H9 (cell line): ENCODE results near the gene TARS2. TPM values are rescaled to one million over a fixed set of nuclear protein-coding genes. Genes with fewer than 3 reads are reported as not detected.

Source experiments
- DNase-seq: peaks from one replicate; pipeline ENCODE4 v3.0.0-alpha.2; 2017
- H2AFZ ChIP-seq: one replicate; pipeline ENCODE4 v1.6.1; 2013; ENCODE audit warnings: mild to moderate bottlenecking, low read length, control low read depth, moderate library complexity
- H2AK5ac ChIP-seq: 2 replicates; pipeline ENCODE4 v1.6.1; 2013; ENCODE audit warnings: low read length, control low read depth, mixed read lengths; ENCODE audit not compliant: insufficient read length
- H2BK120ac ChIP-seq: one replicate; pipeline ENCODE4 v1.6.1; 2013; ENCODE audit warnings: low read depth, mild to moderate bottlenecking, low read length, control low read depth, inconsistent platforms; ENCODE audit not compliant: poor library complexity, severe bottlenecking
- H2BK12ac ChIP-seq: 2 replicates; pipeline ENCODE4 v1.6.1; 2013; ENCODE audit warnings: low read length, control low read depth, mixed read lengths, low read depth; ENCODE audit not compliant: insufficient read length
- H2BK15ac ChIP-seq: 2 replicates; pipeline ENCODE4 v1.6.1; 2013; ENCODE audit warnings: low read depth, low read length, control low read depth
- H2BK20ac ChIP-seq: one replicate; pipeline ENCODE4 v1.6.1; 2013; ENCODE audit warnings: low read depth, mild to moderate bottlenecking, low read length, control low read depth, inconsistent platforms; ENCODE audit not compliant: poor library complexity, severe bottlenecking
- H2BK5ac ChIP-seq: 2 replicates; pipeline ENCODE4 v1.6.1; 2013; ENCODE audit warnings: low read length, control low read depth, mixed read lengths; ENCODE audit not compliant: insufficient read length
- H3K14ac ChIP-seq: 2 replicates; pipeline ENCODE4 v1.6.1; 2013; ENCODE audit warnings: low read length, control low read depth; ENCODE audit not compliant: insufficient read depth
- H3K18ac ChIP-seq: 2 replicates; pipeline ENCODE4 v1.6.1; 2013; ENCODE audit warnings: low read depth, mild to moderate bottlenecking, mixed read lengths, low read length, control low read depth; ENCODE audit not compliant: insufficient read length
- H3K23ac ChIP-seq: 2 replicates; pipeline ENCODE4 v1.6.1; 2013; ENCODE audit warnings: low read length, control low read depth, mixed read lengths, low read depth; ENCODE audit not compliant: insufficient read length
- H3K23me2 ChIP-seq: 2 replicates; pipeline ENCODE4 v1.6.1; 2013; ENCODE audit warnings: low read depth, mild to moderate bottlenecking, mixed read lengths, low read length, control low read depth; ENCODE audit not compliant: insufficient read length, poor library complexity, severe bottlenecking
- H3K27ac ChIP-seq: 2 replicates; pipeline ENCODE4 v1.5.1; 2013; ENCODE audit warnings: low read length, control low read depth, mixed read lengths, low read depth; ENCODE audit not compliant: insufficient read length
- H3K27me3 ChIP-seq: 2 replicates; pipeline ENCODE4 v1.6.1; 2013; ENCODE audit warnings: low read length, control low read depth, inconsistent platforms; ENCODE audit not compliant: insufficient read depth
- H3K4ac ChIP-seq: 2 replicates; pipeline ENCODE4 v1.6.1; 2013; ENCODE audit warnings: low read depth, mild to moderate bottlenecking, control low read depth, inconsistent platforms, low read length, moderate library complexity
- H3K4me1 ChIP-seq: 2 replicates; pipeline ENCODE4 v1.6.1; 2013; ENCODE audit warnings: low read length, control low read depth, inconsistent platforms; ENCODE audit not compliant: insufficient read depth
- H3K4me2 ChIP-seq: 2 replicates; pipeline ENCODE4 v1.6.1; 2013; ENCODE audit warnings: low read length, control low read depth, mixed read lengths; ENCODE audit not compliant: insufficient read length, insufficient read depth
- H3K56ac ChIP-seq: 2 replicates; pipeline ENCODE4 v1.6.1; 2013; ENCODE audit warnings: low read depth, mild to moderate bottlenecking, mixed read lengths, low read length, control low read depth; ENCODE audit not compliant: insufficient read length
- H3K79me1 ChIP-seq: 2 replicates; pipeline ENCODE4 v1.6.1; 2013; ENCODE audit warnings: low read depth, mild to moderate bottlenecking, moderate library complexity, low read length, control low read depth, inconsistent platforms; ENCODE audit not compliant: insufficient read depth, poor library complexity, severe bottlenecking
- H3K79me2 ChIP-seq: 2 replicates; pipeline ENCODE4 v1.6.1; 2013; ENCODE audit warnings: low read length, control low read depth, inconsistent platforms; ENCODE audit not compliant: insufficient read depth
- H3K9ac ChIP-seq: 2 replicates; pipeline ENCODE4 v1.6.1; 2013; ENCODE audit warnings: low read length, control low read depth, mixed read lengths; ENCODE audit not compliant: insufficient read length; ENCODE audit errors: extremely low read depth
- H3K9me3 ChIP-seq: one replicate; pipeline ENCODE4 v1.6.1; 2013; ENCODE audit warnings: low read depth, low read length, inconsistent platforms; ENCODE audit not compliant: control insufficient read depth
- H3T11ph ChIP-seq: one replicate; pipeline ENCODE4 v1.6.1; 2013; ENCODE audit warnings: mild to moderate bottlenecking, low read length, control low read depth, inconsistent platforms
- H4K20me1 ChIP-seq: one replicate; pipeline ENCODE4 v1.6.1; 2013; ENCODE audit not compliant: control insufficient read depth, insufficient read length, insufficient read depth
- H4K5ac ChIP-seq: 2 replicates; pipeline ENCODE4 v1.6.1; 2013; ENCODE audit warnings: low read depth, mild to moderate bottlenecking, mixed read lengths, low read length, control low read depth; ENCODE audit not compliant: insufficient read length
- H4K8ac ChIP-seq: replicated peaks from 2 replicates; pipeline ENCODE4 v1.6.1; 2013; ENCODE audit warnings: low read length, control low read depth, mixed read lengths, low read depth; ENCODE audit not compliant: insufficient read length
- H4K91ac ChIP-seq: 2 replicates; pipeline ENCODE4 v1.6.1; 2013; ENCODE audit warnings: low read depth, mild to moderate bottlenecking, moderate library complexity, mixed read lengths, low read length, control low read depth; ENCODE audit not compliant: insufficient read length
- H3K27ac Mint-ChIP-seq, 3 experiments: 2 replicates in 2 of 3; 3 replicates in 1 of 3; pipeline ENCODE4 v1.8.0; 2020 to 2021; ENCODE audit warnings: mixed read lengths in 3 of 3, mild to moderate bottlenecking in 1 of 3, moderate library complexity in 1 of 3
- H3K27me3 Mint-ChIP-seq: 2 replicates; pipeline ENCODE4 v1.8.0; 2021; ENCODE audit warnings: low read depth, mild to moderate bottlenecking, moderate library complexity, mixed read lengths
- H3K36me3 Mint-ChIP-seq, 3 experiments: 2 replicates in 2 of 3; 3 replicates in 1 of 3; pipeline ENCODE4 v1.8.0; 2020 to 2021; ENCODE audit warnings: low read depth in 3 of 3, mixed read lengths in 3 of 3; ENCODE audit not compliant: insufficient read depth in 1 of 3
- H3K4me1 Mint-ChIP-seq, 2 experiments: 2 replicates each; pipeline ENCODE4 v1.8.0; 2020; ENCODE audit warnings: mixed read lengths in 2 of 2
- H3K4me3 Mint-ChIP-seq, 2 experiments: 2 replicates in 1 of 2; 3 replicates in 1 of 2; pipeline ENCODE4 v1.8.0; 2020 to 2021; ENCODE audit warnings: mild to moderate bottlenecking in 2 of 2, mixed read lengths in 2 of 2, moderate library complexity in 1 of 2
- H3K9me3 Mint-ChIP-seq, 2 experiments: 2 replicates in 1 of 2; 3 replicates in 1 of 2; pipeline ENCODE4 v1.8.0; 2020; ENCODE audit warnings: mild to moderate bottlenecking in 2 of 2, mixed read lengths in 2 of 2, moderate library complexity in 1 of 2
- WGBS: extraction: QIAGEN DNeasy Blood & Tissue Kit; methylation state at CpG from one replicate; pipeline ENCODE4 v1.1.7; 2013; ENCODE audit warnings: missing lambda C conversion rate, low lambda C conversion rate, mixed read lengths; ENCODE audit not compliant: insufficient read length; ENCODE audit errors: extremely low coverage; 5-methylcytosine and 5-hydroxymethylcytosine counted together
- total RNA-seq: library from RNA; stranded (reverse); gene quantifications from 2 replicates; pipeline ENCODE4 v1.2.1, GENCODE V29; 2021
- TF ChIP-seq, protein P1 (sequence below): fragments of 200-600 bp; sonication (generic); conservative IDR thresholded peaks from 3 replicates; pipeline ENCODE4 v1.8.0; 2021; ENCODE audit warnings: antibody characterized with exemption, mild to moderate bottlenecking

Gene TARS2
- total RNA-seq, 1 experiment from 2014 or later: 36.5 TPM

- H3K14ac ChIP-seq: no peak overlapping the region
- no peaks in the 10 kb centered on the region; a peak in 1 of 5 replicates for H3K9me3 Mint-ChIP-seq
- TF ChIP-seq, protein P1, sequence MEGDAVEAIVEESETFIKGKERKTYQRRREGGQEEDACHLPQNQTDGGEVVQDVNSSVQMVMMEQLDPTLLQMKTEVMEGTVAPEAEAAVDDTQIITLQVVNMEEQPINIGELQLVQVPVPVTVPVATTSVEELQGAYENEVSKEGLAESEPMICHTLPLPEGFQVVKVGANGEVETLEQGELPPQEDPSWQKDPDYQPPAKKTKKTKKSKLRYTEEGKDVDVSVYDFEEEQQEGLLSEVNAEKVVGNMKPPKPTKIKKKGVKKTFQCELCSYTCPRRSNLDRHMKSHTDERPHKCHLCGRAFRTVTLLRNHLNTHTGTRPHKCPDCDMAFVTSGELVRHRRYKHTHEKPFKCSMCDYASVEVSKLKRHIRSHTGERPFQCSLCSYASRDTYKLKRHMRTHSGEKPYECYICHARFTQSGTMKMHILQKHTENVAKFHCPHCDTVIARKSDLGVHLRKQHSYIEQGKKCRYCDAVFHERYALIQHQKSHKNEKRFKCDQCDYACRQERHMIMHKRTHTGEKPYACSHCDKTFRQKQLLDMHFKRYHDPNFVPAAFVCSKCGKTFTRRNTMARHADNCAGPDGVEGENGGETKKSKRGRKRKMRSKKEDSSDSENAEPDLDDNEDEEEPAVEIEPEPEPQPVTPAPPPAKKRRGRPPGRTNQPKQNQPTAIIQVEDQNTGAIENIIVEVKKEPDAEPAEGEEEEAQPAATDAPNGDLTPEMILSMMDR: peak; percentile 29; the same call in 2 of the 3 replicates
- H3K9ac ChIP-seq: no peak overlapping the region
- H3T11ph ChIP-seq: no peak overlapping the region
- H2BK15ac ChIP-seq: no peak overlapping the region
- WGBS: no CpG with 5 or more reads among the region's 2 CpGs
- H3K36me3 Mint-ChIP-seq: peaks cover 4 to 11% (median 10%) of the 10 kb centered on the region in 3 experiments; a peak in 6 of 7 replicates
- no peak overlapping the region for H4K5ac ChIP-seq
- no peak overlapping the region for H3K27ac ChIP-seq
- H2BK20ac ChIP-seq: no peak overlapping the region
- no peak overlapping the region for H2AFZ ChIP-seq
- H3K23me2 ChIP-seq: peaks cover 6% of the 10 kb centered on the region
- no peaks in the 10 kb centered on the region for H3K79me2 ChIP-seq
- no peaks in the 10 kb centered on the region for H3K4me1 ChIP-seq
- peaks cover under 1% of the 10 kb centered on the region; the same call in 1 of the 2 replicates for H3K27me3 Mint-ChIP-seq
- H3K23ac ChIP-seq: no peak overlapping the region
- H4K91ac ChIP-seq: no peak overlapping the region
- H3K18ac ChIP-seq: no peak overlapping the region
- H3K56ac ChIP-seq: no peak overlapping the region
- no peak overlapping the region for H2AK5ac ChIP-seq
- H4K20me1 ChIP-seq: no peaks in the 10 kb centered on the region
- no peak overlapping the region for H2BK120ac ChIP-seq
- H3K4ac ChIP-seq: no peak overlapping the region
- no peaks in the 10 kb centered on the region for H3K9me3 ChIP-seq
- H3K27ac Mint-ChIP-seq: no peak overlapping the region
- no peaks in the 10 kb centered on the region for H3K27me3 ChIP-seq
- no peak overlapping the region for H3K4me2 ChIP-seq
- H4K8ac ChIP-seq: no peak overlapping the region
- no peak overlapping the region for H3K4me3 Mint-ChIP-seq
- H3K79me1 ChIP-seq: no peaks in the 10 kb centered on the region
- DNase-seq: no peak
- H3K4me1 Mint-ChIP-seq: peaks cover 5 to 10% of the 10 kb centered on the region in 2 experiments
- H2BK12ac ChIP-seq: no peak overlapping the region
- no peak overlapping the region for H2BK5ac ChIP-seq
These were observed 2.4 kb upstream of the TARS2 start for GRCh38 chr1:150484861-150485260.
